Stimulated activated CD4-positive, alpha-beta T cell treated with anti-CD3 and anti-CD28 coated beads, TNF-alpha, amount 100 ng/mL, for 24 hours (primary cell): ENCODE data around the gene BBS9.
"Not testable (repeated sequence)": the region's sequence is repeated elsewhere in the genome, so short reads cannot be mapped to it uniquely, and the experiment has no call there.

ENCODE experiments used
- DNase-seq, 3 experiments: peaks; one replicate each; pipeline ENCODE4 v3.0.0-alpha.2; 2020; ENCODE audit warnings: low read depth in 3 of 3

The BBS9 gene

GRCh38 chr7:33276325-33276724 is 147.0 kb downstream of the BBS9 start:
- no peak for DNase-seq

GRCh38 chr7:33276729-33277128 is 147.4 kb downstream of the BBS9 start:
- DNase-seq: no peak

GRCh38 chr7:33278095-33278494 is 148.7 kb downstream of the BBS9 start:
- no peak for DNase-seq

GRCh38 chr7:33286501-33286900 is 157.1 kb downstream of the BBS9 start:
- no peak for DNase-seq

DNA sequence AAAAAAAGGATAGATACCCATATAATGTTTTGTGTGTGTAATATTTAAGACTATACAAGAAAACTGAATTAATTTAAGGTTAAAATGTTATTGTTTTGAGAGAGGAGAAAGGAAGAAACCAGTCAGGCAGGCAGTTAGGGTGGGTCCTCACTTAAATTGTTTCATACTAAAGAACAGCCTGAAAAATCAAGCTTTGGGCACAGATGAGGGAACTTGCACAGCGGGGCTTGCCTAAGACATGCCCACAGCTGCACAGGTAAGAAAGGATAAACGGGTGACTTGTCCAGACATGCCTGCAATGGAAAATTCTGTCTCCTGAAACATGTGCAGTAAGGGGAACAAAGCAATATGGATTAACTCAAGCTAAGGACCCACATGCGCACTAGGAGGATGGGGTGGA is 158.4 kb downstream of the BBS9 start:
- no peak for DNase-seq

DNA sequence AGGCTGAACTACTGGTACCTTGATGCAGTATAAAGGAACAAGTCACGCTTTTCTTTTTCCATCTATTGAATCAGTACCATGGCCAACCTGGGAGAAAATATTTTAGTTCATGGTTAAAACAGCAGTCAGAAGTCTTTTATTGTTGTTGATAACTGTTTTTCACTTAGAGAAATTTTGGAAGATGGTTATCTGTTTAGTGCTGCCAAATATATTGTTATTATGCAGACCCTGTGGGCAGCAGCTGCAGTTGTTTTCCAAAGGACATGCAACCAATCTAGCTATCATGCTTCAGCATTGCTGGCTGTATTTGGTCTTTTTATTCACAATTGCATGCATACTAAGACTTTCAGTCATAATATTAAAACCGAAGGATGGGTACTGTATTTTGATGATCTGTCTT is 169.5 kb downstream of the BBS9 start:
- no peak for DNase-seq

DNA sequence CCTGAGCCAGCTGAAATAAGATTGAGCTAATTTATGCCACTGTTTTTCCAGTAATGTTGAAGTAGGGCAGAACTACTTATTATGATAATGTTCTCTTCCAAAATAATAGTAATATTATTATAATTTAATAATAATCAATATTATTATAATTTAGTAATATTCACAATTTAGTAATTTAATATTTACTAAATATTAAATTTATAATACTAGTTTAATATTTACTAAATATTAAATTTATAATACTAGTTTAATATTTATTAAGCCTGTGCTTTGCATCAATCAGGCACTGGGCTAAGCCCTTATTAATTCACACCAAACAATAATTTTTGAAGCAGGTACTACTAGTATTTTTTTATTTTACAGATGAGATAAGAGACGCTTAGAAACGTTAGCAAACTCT is 170.1 kb downstream of the BBS9 start:
- no peak for DNase-seq

- DNase-seq: no peak
Observed at GRCh38 chr7:33300131-33300530, 170.8 kb downstream of the BBS9 start.

GRCh38 chr7:33300742-33301141 is 171.4 kb downstream of the BBS9 start:
- no peak for DNase-seq

GRCh38 chr7:33303978-33304557 is 174.7 kb downstream of the BBS9 start:
- not testable (repeated sequence) for DNase-seq

DNA sequence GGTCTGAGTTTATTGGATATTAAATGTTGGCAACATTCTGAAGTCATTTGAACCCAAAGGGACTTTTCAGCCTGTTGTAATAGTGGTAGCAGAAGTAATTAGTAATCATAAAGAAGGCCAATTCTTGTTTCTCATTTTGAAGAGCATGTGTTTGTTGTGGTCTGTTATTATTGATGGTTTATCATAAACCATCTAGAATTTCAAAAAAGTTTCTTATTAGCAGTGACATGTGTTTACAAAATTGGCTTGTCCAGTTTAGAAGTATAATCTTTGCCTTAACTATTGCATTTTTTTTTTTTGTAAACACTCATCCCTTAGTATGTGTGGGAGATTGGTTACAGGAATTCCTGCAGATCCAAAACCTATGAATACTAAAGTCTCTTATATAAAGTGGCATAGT is 177.8 kb downstream of the BBS9 start:
- no peak for DNase-seq

- no peak for DNase-seq
Observed at GRCh38 chr7:33310546-33310945, 181.2 kb downstream of the BBS9 start.

DNA sequence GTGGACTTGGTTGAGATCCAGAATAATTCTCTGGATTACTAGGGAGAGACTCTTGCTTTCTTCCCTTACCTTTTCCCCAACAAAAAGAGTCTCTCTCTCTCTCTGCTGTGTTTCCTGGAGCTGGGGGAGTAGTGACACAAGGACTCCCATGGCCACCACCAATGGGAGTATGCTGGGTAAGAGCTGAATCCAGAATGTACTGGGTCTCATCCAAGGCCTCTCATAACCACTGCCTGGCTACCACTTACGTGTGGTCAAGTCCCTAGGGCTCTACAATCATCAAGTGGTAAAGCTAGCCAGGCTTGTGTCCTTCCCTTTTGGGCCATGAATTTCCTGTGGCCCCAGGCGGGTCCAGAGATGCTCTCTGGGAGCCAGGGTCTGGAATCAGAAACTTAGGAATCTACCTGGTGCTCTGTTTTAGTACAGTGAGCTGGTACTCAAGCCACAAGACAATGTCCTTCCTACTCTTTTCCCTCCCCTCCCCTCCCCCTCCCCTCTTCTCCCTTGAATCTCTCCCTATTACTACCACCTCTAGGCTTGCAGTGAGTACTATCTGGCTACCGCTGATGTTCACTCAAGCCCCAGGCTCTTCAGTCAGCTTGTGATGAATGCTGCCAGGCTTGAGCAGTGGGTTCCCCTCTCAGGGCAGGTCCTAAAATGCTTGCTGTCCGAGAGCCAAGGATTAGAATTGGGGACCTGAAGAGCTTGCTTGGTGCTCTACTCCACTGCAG is 196.6 kb downstream of the BBS9 start:
- no peak for DNase-seq

DNA sequence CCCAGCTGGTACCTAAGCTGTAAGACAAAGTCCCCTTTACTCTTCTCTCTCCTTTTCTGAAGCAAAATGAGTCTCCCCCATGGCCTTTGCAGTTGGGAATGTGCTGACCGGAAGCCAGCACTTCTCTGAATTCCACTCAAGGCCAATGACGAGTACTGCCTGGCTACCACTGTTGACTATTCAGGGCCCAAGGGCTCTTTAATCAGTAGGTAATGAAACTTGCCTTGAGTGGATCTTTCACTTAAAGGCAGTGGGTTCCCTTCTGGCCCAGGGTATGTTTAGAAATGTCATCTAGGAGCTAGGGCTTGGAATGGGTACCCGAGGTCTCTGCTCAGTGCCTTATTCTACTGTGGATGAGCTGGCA is 197.1 kb downstream of the BBS9 start:
- no peak for DNase-seq

GRCh38 chr7:33327427-33327826 is 198.1 kb downstream of the BBS9 start:
- DNase-seq: no peak

- DNase-seq: no peak
Observed at GRCh38 chr7:33334349-33334748, 205.0 kb downstream of the BBS9 start.

GRCh38 chr7:33336820-33337219 is 207.5 kb downstream of the BBS9 start:
- no peak for DNase-seq

DNA sequence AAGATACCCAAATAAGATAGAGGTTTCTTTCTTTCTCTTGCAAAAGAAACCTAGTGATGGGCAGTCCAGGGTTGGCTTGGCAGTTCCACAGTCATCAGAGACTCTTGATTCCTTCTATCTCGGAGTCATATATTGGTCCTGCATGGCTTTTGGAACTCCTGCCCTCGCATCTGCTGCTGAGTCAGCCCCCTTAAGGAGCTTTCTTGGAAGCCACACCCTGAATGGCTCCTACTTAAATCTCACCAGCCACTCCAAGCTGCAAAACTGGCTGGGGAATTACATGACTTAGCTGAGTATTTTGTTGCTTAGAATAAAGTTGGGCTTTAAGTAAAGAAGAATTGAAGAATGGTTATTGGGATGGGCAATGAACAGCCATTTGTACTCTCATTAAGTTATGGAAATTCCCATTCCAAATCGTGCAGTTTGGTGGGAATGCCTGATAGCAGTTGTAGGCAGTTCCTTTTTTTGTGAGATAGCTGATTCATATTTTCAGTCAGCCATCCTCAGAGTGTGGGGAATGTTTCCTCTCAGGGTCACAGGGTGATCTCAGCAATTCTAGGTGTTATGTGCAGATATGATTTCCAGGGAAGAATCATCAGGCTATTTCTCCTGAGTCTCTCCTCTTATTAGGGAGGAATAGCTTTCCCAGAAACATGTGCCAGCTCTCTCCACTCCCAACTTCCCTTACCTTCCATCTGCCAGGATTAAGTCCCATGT is 209.9 kb downstream of the BBS9 start:
- DNase-seq: no peak

GRCh38 chr7:33346055-33346454 is 216.7 kb downstream of the BBS9 start:
- DNase-seq: no peak

GRCh38 chr7:33350577-33350976 is 221.2 kb downstream of the BBS9 start:
- DNase-seq: no peak

DNA sequence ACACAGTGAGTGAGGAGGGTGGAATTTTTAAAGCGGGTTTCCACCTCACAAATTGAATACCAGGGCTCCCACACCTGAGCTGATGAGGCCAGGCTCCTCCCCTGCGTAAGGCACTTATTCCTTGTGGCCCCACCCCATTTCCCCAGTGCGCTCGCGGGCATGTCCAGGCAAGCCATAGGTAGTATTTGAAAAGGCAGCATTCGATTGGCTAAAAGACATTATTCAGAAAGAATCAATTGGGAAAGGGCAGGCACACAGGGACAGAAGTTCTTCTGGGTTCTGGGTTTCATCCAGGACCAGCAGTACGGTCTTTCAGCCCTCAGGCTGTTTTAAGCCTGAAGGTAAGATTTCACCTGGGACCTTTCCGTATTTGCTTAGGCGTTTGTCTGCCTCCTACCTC is 222.3 kb downstream of the BBS9 start:
- DNase-seq: no peak

DNA sequence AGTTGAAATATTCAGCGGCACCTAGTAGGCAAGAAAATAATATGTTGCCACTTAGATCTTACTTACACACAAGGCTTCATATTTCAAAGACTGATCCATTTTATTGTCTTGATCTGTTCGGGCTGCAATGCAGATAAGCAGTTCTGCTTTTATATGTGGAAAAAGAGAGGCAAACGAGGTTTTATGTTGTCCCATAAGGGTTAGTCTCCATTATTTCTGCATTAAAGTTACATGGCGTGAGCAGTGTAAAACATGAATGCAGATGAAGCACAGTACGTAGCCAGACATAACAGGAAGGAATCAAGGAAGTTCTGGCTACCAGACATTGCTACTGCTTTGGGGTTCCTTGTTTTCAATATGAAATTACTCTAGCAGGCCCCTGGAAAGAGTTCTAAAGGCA is 224.8 kb downstream of the BBS9 start:
- DNase-seq: no peak

- DNase-seq: no peak
Observed at GRCh38 chr7:33355386-33355785, 226.0 kb downstream of the BBS9 start.
